HG03025 (cell line): Measurements from ENCODE around the gene RPL14.
"Not testable (repeated sequence)": the region's sequence is repeated elsewhere in the genome, so short reads cannot be mapped to it uniquely, and the experiment has no call there.

Source experiments
- ATAC-seq: cut with Tn5 transposase; IDR thresholded peaks from one replicate; pipeline ENCODE4 v1.9.1; 2021; ENCODE audit warnings: mild to moderate bottlenecking, moderate library complexity; ENCODE audit not compliant: unreplicated experiment, low FRiP score

RPL14 gene

GRCh38 chr3:40456940-40457823, at the start of gene RPL14:
Gene RPL14, plus strand, starts transcription at chr3:40457339. Its CDS starts 133 bp downstream, at chr3:40457472.
- peak; percentile 59 for ATAC-seq

DNA sequence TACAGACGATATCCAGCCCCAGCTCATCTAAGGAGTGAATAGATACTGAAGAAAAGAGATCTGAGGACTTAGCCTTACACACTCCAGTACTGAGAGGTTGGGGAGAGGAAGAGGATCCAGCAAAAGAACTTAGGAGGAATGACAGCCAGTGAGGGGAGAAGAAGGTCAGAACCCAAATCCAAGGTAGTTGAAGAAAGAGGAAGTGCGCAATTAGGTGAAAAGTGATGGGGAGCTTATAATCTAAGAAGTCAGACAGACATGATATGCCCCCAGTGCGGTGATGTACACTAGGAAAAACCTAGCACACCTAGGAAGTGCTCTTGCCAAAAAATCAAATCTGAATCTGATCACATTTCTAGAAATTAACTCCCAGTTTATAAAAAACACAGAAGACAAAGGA, 49.5 kb upstream of the RPL14 start:
- ATAC-seq, result no peak

DNA sequence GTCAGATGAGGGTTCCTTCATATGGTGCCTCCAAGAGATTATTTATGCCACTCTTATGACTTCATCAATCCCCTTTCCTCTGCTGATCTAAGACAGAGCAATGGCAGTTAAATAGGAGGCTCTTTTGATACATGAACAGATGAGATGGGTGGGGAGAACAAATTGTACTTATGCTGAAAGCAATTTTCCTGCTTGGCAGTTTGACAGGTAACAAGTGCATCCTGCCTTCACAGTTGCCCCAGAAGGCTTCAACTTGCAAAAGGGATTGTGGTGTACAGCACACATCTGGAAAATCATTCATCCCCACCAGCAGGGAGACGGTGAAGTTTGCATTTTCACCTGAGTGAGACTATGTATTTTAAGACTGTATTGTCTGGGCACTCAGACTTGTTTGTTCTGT, 42.9 kb upstream of the RPL14 start:
- no peak for ATAC-seq

DNA sequence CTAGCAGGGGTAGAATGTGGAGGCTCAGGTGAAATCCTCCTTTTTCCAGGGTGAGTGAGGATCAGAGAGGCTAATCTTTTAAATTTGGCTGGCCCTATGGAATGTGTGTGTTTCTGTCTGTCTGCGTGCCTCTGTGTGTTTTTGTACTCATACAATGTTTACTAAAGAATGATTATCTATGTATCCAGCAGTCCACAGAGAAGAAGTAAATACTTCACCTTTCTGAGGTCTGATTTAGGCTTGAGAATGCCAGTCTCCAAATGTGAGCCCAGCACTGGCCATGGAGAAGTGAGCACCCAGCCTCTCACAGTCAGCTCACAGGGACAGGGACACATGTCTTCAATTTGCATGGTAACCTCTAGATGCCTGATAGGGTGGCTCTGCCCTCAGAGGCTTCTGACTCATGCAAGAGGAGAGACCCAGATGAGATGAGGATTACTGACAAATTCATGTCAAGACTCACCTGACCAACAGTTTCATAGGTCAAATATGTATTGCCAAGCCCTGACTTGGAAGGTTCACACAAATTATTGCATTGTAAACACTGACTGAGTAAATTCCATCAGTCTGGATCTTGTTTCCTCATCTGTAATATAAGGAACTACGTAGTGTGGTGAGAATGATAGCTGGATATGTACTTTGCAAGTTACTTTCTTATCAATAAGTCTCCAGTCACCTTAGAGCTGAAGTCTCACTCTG, 39.1 kb upstream of the RPL14 start:
- no peak for ATAC-seq

GRCh38 chr3:40422861-40423260, 34.3 kb upstream of the RPL14 start:
- ATAC-seq, result no peak

DNA sequence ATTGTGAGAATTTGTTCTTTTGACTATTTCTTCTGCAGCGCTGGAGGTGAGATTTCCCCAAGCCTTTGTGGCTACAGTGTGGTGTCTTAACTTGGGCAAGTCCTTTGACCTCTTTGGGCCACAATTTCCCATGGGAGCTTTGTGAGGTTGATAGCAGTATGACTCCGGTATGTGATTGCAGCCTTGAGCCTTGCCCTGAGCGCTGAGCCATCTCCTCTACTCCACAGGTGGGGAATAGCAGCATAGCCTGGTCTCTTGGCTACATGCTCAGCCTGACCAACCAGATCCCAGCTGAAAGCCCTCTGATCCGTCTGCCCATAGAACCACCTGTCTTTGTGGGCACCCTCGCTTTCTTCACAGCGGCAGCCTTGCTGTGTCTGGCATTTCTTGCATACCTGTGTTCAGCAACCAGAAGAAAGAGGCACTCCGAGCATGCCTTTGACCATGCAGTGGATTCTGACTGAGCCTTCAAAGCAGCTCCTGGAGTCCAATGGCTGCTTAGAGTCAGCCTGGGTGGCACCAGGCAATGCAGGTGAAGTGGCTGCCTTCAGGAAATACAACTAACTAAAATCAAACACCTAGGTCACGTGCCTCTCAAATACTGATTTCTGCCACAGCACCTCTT, 30.0 kb upstream of the RPL14 start:
- ATAC-seq, result no peak

DNA sequence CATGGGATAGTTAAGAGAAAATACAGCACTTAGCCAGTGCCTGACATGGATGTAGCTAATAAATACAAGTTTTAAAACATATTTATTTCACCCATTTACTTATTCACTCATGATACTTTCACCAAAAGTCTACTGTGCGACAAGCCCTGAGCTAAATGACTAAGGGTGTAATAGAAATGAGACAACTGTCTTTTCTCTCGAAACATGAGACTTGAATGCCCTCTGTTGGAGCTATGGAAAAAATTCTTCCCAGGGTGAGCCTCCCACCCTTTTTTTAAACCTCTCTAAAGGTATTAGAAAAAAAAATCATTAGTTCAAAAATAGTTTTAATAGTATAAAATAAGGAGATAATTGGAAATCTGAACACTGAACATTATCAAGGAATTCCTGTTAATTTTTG, 24.3 kb upstream of the RPL14 start:
- ATAC-seq, result no peak

DNA sequence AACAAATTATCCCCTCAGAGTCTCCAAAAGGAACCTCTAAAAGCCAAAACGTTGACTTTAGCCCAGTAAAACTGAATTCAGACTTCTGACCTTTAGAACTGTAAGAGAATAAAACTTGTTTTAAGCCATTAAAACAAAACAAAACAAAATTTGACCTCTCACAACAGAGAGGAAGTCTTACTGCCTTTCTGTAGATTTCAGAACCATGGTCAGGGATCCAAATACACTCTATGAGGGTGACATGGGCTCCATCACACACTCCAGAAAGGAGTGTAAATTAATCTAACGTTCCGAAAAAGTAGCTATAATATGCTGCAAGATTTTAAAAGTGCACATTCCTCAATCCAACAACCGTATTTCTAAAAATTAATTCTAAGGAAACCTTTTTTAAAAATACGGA, 19.2 kb upstream of the RPL14 start:
- no peak for ATAC-seq

DNA sequence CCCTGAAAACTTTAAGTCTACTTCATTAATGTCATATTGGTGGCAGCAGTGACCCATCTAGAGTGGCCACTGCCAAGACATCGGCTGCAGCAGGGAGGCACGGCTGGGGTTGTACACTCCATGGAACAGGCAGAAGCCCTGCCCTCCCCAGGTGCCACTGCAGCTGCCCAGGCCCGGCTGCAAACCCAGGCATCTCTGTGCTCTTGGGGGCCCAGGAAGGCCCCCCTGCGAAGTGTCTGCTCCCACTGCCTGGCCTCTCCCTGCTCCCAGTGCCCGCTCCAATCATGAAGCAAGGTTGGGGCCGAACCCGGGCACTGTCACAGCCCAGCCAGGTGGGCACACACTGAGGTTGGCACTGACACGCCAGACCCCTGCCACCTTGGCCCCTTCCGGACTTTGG, 12.1 kb upstream of the RPL14 start:
- ATAC-seq, result no peak

DNA sequence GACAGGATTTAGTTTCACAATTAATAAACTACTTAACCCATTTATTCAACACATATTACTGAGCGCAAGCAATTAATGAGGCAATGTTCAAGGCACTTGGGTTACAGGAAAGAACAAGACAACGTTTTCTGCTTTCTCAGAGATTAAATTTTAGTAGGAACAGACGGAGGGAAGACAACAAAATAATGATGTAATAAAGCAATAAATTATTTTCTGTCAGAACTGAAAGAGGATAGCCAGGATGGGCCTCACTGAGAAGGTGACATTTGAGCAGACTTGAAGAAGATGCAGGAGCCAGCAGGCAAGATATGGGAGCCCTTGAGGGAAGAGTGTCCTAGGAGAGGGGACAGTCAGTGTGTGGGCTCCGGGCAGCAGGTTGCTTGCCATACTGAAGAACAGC, 11.3 kb upstream of the RPL14 start:
- ATAC-seq, result no peak

- no peak for ATAC-seq
Observed at GRCh38 chr3:40450438-40450837, 6.7 kb upstream of the RPL14 start.

- no peak for ATAC-seq
Observed at GRCh38 chr3:40451551-40451950, 5.6 kb upstream of the RPL14 start.

GRCh38 chr3:40452057-40452456, 5.1 kb upstream of the RPL14 start:
- ATAC-seq, result no peak

DNA sequence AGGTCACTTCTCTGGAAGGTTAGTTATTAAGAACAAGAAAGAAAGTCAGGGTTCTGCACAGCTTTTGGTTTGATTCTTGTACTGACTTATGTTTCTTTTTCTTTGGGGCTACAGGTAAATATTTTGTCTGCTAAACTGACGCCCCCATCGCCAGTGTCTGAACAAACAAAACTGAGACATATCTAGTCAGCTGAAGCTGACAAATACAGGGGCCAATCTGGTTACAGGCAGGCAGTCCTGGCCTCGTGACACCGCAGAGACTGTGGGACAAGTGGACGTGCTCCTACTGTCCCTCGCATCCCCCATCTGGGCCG, 4.6 kb upstream of the RPL14 start:
- ATAC-seq, result no peak

GRCh38 chr3:40452876-40453730, 4.0 kb upstream of the RPL14 start:
- peak; percentile 95 for ATAC-seq

GRCh38 chr3:40453933-40454332, 3.2 kb upstream of the RPL14 start:
- ATAC-seq, result no peak

DNA sequence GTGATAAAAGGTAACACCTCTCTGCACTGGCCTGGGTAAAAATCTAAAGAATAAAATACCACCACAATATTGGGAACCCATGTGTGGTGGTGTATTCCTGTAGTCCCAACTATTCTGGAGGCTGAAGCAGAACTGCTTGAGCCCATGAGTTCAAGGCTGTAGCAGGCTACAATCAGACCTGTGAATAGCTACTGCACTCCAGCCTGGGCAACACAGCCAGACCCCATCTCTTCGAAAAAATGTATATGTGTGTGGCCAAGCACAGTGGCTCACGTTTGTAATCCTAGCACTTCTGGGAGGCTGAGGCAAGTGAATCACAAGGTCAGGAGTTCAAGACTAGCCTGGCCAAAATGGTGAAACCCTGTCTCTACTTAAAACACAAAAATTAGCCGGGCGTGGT, 1.8 kb upstream of the RPL14 start:
- no peak for ATAC-seq

GRCh38 chr3:40456279-40456939, 730 bp upstream of the RPL14 start:
- no peak for ATAC-seq

DNA sequence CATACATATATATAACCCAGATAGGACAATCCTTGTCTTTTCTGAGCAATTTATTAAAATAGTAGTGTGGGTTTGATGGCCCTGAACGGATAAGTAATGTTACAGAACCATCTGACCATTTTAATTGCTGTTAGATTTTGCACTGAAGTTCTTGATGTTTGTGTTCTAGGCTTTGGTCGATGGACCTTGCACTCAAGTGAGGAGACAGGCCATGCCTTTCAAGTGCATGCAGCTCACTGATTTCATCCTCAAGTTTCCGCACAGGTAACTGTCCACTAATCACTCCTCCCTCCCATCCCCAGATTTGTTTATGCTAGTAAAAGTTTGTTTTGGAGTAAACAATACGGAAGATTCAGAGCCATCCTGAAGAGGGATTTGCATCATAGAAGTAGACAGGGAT, 1.3 kb downstream of the RPL14 start:
- no peak for ATAC-seq

DNA sequence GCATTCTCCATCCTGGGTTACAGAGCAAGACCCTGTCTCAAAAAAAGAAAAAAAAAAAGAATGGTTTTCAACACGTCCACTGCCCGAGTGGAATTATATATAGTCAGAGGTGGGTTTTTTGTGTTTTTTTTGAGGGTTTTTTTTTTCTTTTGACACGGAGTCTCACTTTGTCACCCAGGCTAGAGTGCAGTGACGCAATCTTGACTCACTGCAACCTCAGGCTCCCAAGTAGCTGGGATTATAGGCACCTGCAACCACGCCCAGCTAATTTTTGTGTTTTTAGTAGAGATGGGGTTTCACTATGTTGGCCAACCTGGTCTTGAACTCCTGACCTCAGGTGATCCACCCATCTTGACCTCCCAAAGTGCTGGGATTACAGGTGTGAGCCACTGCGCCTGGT, 3.3 kb downstream of the RPL14 start:
- not testable (repeated sequence) for ATAC-seq
